Epidermal melanocyte (primary cell): ENCODE results near the gene CAND2.
"Not testable (repeated sequence)": the region's sequence is repeated elsewhere in the genome, so short reads cannot be mapped to it uniquely, and the experiment has no call there.

Experiments
- DNase-seq: peaks from one replicate; pipeline ENCODE4 v3.0.0; 2011; ENCODE audit warnings: low spot score; ENCODE audit not compliant: insufficient read length

Gene CAND2

DNA sequence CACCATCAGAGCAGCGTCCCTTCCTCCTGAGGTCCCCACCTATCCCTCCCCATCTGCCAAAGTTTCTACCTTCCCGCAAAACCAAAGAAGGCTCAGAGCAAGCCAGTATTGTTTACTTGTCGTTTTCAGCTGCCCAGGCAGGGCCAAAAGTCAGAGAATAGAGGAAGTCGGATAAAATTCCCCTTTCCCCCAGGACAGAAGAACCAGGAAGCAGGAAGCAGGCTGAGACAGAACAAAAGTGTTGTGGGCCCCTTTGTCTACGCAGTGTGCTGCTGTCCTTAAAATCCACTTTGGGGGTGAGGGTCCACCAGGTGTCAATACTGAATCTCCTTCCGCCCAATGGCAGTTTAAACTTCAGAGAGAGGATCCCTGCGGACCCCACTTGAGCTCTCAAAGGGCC, 63.4 kb downstream of the CAND2 start:
- no peak for DNase-seq

DNA sequence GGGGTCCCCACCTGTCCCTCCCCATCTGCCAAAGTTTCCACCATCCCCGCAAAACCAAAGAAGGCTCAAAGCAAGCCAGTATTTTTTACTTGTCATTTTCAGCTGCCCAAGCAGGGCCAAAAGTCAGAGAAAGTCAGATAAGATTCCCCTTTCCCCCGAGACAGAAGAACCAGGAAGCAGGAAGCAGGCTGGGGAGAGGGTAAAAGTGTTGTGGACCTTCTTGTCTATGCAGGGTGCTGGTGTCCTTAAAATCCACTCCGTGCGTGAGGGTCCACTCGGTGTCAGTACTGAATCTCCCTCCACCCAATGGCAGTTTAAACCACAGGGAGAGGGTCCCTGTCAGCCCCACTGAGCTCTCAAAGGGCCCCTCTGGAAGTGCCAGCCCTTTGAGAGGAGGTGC, 65.1 kb downstream of the CAND2 start:
- DNase-seq, result no peak

DNA sequence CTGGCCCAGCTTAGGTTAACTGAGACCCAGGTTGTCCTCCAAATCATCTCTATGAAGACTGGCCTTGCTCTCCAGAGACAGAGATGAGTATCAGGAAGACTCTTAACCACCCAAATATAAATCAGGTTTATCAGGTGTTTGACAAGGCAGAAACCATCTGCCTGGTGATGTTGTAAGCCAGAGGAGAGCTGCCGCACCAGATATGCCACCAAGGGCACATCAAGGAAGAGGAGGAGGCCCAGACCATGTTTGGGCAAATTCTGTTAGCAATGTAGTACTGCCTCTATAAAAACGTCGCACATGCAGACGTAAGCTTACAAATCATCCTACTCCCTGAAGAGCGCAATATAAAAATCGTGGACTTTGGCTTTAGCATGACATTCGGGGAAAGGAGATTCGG, 65.9 kb downstream of the CAND2 start:
- DNase-seq, result no peak

DNA sequence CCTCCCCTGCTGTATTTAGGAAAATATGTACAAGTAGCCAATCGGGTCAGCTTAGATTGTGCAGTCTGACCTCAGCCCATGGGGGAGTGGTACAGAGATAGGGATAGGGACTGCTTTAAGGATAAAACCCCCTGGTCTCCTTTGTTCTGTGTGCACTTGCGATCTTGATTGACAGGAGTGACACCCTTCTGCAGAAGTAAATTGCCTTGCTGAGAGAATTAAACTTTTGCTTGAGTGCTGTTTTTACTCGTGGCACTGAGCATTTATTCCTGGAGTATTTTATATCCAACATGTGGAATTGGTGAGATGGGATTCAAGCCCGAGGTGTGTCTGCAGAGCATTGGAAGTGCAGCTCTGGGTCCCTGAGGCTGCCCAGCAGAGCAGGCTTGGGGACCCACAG, 68.8 kb downstream of the CAND2 start:
- DNase-seq, result no peak

DNA sequence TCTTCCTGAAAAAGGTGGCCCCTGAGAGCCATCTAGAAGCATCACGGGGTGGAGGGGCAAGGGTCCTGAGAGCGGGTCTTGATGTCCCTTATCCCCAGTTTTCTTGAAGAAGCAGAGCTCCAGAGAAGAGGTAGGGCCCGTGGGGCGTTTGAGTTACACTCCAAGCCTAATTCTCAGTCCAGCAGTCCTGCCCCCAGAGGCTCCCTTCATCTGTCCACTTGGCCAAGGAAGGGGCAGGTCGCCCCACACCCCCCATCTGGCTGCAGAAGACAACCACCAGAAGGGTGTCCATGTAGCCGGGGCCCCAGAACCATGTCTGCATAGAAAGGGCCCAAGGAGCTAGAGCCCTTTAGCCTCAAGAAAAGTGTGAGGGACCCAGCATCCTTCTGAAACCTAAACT, 70.4 kb downstream of the CAND2 start:
- no peak for DNase-seq

DNA sequence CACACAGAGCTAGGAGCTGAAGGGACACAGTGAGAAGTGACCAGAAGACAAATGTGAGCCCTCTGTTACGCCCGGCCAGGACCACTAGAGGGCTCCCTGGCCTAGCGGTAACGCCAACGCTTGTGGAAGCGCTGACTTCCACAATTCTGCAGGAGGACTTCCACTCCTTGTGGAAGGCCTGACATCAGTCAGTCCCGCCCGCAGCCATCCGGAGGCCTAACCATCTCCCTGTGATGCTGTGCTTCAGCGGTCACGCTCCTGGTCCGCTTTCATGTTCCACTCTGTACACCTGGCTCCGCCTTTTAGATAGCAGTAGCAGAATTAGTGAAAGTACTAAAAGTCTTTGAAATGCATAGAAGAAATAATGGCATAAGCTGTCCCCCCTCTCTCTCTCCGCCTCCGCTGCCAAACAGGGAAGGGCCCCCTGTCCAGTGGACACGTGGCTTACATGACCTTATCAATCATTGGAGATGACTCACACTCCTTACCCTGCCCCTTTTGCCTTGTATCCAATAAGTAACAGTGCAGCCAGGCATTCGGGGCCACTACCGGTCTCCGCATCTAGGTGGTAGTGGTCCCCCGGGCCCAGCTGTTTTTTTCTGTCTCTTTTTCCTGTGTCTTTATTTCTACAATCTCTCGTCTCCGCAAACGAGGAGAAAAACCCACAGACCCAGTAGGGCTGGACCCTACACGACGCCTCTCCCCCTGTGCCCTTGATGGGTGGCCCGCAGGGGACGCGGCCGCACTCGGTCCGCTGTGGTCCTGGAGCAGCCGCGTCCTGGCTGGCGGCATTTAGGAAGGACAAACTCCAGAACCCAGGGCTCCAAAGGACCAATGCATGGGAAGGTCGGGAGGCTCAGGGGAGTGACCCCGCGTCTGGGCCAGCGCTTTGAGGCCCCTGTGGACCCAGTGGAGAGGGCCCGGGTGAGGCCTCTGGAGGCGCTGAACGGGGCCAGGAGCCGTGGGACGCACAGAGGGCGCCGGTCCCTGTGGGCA, 71.9 kb downstream of the CAND2 start:
- peak; percentile 91 for DNase-seq

DNA sequence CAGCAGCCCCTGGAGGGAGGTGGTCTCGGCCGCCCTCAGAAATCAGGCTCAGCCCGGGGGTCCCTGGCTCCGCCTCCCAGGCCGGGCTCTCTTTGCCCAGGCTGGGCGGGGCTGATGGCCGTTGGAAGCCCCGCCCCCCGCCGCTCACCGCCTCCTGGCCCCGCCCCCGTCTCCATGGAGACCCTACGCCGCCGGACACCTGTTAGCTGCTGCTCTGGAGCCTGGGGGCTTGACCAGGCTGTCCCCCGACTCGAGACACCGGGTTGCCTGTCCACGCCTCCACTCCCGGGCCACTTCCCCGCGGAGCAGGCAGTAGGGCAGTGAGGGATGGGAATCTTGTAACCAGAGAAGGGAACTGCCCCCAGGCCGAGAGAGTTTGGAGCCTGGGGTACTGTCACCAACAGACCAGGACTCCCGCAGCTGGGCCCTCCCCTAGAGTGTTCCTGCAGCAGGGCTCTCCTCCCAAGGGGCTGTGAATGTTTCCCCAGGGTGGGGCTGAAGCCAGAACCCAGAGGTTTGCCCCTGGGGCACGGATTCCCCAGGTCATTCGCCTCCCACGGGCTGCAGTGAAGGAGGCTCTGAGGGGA, 72.6 kb downstream of the CAND2 start:
- DNase-seq, result no peak

DNA sequence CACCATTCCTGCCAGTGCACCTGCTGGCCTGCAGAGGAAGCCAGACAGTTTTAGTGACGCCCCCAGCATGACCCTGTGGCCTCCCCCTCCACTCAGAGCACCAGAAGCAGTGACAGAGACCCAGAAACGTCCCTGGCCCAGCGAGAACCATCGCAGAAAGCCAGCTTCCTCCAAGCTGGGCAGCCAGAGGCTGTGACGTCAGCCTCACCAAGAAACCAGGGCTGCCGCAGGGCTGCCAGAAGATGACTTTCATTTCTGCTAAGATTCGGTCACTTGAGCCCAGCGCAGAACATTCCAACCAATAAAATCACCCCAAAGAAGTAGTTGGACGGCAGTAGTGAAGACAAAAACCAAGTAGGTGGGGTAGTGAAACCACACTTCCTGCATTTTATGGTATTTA, 74.5 kb downstream of the CAND2 start:
- no peak for DNase-seq

DNA sequence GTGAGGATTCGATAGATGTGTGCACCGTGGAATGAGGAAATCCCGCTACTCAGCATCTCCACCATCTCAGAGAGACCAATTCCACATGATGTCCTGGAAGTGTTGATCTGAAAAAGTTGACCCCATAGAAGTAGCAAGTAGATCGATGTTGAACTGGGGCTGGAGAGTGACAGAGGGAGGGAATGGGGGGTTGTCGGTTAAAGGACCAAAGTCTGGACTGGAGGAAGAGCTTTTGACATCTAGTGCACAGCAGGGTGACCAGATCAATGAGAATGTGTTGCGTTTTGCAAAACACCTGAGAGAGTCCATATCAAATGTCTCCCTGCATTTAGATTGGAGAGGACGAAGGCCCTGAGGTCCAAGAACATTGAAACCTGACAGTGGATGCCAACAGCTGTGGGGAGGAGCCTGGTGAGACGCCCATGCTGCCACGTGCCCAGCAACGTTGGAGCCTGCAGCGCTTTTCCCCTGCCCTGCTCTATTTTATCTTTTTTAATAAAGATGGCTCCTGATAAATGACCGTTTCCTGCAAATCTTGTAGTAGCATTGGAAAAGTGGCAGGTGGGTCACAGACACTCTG, 75.0 kb downstream of the CAND2 start:
- no peak for DNase-seq

DNA sequence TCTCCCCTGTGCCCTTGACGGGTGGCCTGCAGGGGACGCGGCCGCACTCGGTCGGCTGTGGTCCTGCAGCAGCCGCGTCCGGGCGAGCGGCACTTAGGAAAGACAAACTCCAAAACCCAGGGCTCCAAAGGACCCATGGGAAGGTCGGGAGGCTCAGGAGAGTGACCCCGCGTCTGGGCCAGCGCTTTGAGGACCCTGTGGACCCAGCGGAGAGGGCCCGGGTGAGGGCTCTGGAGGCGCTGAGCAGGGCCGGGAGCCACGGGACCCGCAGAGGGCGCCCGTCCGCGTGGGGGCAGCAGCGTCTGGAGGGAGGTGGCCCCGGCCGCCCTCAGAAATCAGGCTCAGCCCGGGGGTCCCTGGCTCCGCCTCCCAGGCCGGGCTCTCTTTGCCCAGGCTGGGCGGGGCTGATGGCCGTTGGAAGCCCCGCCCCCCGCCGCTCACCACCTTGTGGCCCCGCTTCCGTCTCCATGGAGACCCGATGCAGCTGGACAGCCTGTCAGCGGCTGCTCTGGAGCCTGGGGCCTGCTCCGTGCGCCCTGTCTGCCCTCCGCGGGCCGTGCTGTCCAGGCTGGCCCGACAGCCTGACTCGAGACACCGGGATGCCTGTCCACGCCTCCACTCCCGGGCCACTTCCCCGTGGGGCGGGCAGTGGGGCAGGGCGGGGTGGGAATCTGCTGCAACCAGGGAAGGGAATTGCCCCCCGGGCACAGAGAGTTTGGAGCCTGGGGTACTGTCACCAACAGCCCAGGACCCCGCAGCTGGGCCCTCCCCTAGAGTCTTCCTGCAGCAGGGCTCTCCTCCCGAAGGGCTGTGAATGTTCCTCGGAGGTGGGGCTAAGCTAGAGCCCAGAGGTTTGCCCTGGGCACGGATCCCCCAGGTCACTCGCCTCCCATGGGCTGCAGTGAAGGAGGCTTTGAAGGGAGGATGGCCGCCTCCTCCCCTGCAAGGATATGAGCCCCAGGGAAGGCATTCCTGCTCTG, 79.7 kb downstream of the CAND2 start:
- DNase-seq, result no peak

DNA sequence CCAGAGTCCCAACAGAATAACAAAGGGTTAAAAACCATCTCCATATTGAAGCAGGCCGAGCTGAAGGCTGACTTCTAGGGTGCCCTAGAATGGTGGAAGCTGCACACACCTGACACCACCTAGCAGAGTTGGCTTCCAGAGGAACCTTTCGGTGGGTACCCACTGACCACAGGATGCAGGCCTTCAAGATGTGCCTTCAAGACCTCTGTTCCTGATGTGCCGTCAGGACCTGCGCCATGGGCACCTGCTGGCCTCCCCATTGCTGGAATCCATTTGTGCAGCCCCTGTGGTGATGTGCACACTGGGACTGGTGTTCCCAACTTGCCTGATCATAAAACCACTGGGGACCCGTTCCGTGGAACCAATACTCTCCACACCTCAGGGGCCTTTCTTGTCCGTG, 80.6 kb downstream of the CAND2 start:
- DNase-seq, result no peak

DNA sequence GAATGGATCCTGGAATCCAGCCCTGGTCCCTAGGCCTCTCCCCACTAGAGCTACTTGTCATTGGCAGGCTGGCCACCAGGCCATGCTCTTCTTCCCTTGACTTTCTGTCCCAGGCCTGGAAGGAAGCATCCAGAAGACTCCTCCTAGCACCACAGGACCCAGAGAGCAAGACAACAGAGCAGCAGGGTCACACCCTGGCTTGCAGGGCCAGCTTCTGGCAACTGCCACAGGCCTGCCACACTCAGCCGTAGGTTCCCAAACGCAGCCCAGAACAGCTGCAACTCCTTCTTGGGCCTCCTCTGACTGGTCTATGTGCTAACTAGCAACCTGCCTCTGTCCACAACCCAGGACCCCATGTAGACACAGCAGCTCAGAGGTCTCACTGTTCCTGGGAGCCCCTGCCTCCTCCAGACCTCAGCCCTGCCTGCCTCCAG, 81.7 kb downstream of the CAND2 start:
- no peak for DNase-seq

DNA sequence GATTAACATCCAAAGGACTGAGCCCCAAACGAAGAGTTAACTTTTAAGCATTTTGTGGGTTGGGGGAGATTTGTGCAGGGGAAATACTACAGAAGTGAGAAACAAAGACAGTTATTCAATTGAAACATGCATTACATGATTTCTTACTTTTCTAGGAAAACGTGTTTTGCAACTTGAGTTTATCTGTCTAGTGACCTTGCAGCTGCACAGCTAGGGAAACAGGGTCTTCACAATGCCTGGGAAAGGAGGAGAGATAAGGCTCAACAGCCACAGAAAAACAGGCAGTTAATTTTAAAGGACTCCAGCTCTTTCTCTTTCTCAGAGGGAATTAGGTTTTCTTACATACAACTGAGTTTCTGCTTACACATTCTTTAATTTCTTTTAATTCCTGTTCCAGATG, 82.3 kb downstream of the CAND2 start:
- not testable (repeated sequence) for DNase-seq

DNA sequence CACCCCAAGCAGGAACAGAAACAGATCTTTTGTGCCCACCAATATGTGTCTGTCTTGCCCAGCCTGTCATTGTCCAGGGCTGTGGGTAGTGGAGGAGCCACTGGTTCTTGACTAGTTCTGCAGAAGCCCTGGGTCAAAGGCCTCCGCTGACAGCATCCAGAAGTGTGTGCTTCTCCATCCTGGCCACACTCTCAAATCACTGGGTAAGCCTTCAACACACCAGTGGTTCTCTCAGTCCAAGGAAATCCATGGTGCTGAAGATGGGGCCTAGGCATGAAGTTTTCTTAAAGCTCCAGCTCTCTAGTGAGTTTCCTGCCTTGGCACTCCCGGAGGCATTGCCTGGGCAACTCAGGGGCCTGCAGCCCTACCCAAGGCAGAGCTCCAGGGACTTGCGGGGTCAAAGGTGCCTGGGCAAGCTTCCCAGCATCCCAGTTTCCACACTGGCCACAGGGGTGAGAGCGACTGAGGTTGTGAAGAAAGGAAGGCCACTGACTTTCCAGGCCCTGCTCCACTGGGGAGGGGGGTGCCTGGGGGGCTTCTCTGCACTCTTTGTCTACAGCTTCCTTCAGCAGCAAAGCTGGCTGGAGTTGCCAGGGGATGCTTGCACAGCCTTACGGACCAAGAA, 82.8 kb downstream of the CAND2 start:
- no peak for DNase-seq

DNA sequence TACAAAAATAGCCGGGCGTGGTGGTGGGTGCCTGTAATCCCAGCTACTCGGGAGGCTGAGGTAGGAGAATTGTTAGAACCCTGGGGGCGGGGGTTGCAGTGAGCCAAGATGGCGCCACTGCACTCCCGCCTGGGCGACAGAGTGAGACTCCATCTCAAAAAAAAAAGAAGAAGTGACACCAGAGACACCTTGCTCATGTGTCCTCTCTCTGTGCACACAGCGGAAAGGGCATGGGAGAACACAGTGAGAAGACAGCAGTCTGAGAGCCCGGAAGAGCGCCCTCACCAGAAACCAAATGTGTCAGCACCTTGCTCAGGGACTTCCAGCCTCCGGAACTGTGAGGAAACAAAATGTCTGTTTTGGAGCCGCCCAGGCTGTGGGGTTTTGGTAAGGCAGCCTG, 85.4 kb downstream of the CAND2 start:
- not testable (repeated sequence) for DNase-seq

DNA sequence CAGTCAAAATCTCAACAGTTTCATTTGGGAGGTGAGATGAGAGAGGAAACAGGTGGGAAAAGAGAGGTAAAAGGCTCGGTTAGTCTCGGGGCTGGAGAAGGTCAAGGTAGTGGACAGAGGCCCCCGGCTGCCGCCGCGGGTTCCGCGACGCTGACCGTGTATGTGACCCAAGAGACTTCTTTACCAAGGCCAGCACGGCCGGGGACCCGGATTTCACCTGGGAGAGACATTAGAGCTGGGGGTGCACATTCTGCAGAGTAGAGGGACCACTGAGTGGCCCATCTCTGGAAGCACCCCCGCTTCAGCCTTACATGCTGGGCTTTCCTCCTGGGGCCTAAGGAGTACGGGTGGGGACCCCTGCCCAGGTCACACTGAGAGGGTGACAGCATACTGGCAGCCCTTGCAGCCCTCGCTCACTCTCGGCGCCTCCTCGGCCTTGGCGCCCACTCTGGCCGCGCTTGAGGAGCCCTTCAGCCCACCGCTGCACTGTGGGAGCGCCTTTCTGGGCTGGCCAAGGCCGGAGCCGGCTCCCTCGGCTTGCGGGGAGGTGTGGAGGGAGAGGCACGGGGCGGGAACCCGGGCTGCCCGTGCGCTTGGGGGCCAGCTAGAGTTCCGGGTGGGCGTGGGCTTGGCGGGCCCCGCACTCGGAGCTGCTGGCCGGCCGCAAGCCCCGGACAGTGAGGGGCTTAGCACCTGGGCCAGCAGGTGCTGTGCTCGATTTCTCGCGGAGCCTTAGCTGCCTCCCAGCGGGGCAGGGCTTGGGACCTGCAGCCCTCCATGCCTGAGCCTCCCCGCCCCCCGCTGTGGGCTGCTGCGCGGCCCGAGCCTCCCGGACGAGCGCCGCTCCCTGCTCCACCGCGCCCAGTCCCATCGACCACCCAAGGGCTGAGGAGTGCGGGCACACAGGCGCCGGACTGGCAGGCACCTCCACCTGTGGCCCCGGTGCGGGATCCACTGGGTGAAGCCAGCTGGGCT, 86.1 kb downstream of the CAND2 start:
- no peak for DNase-seq

DNA sequence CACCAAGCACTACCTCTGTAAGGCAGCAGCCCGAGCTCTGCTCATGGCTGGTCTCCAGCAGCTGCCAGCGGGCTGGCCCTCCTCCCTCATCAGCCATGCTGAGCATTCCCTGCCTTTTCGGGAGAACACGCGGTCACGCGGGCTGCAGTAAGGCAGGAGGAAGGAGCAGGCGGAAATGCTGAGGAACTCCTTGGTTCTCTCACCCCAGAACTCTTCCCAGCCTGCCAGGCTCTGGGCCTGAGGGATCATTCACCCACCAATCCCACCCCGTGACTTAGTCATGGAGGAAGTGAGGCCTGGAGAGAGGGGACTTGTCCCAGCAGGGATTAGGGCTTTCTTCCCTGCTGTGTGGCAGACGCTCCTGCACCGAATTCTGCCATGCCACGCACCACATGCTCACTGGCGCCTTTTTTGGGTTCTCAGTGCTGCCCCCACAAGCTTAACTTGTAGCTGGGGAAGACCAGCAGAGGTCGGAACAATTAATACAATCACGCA, 87.8 kb downstream of the CAND2 start:
- DNase-seq, result peak; percentile 76
